SW480 (cell line): ENCODE measurements around the gene MLXIP.
"Not testable (repeated sequence)": the region's sequence is repeated elsewhere in the genome, so short reads cannot be mapped to it uniquely, and the experiment has no call there.

Experiments
- DNase-seq: peaks from one replicate; pipeline ENCODE4 v3.0.0-alpha.2; 2016; ENCODE audit warnings: low spot score

The MLXIP gene

GRCh38 chr12:122054842-122055520 lies 23.6 kb upstream of the MLXIP start:
- no peak for DNase-seq

DNA sequence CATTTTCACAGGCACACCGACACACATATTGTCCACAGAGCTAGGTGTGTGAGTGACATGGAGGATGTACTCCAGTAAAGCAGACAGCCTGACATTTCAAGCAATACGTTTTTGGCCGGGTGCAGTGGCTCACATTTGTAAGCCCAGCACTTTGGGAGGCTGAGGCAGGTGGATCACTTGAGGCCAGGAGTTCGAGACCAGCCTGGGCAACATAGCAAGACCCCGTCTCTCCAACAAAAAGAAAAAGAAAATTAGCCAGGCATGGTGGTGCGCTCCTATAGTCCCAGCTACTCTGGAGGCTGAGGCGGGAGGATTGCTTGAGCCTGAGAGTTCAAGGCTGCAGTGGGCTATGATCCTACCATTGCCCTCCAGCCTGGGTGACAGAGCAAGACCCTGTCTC lies 22.1 kb upstream of the MLXIP start:
- DNase-seq: not testable (repeated sequence)

GRCh38 chr12:122057007-122057735 lies 21.4 kb upstream of the MLXIP start:
- no peak for DNase-seq

DNA sequence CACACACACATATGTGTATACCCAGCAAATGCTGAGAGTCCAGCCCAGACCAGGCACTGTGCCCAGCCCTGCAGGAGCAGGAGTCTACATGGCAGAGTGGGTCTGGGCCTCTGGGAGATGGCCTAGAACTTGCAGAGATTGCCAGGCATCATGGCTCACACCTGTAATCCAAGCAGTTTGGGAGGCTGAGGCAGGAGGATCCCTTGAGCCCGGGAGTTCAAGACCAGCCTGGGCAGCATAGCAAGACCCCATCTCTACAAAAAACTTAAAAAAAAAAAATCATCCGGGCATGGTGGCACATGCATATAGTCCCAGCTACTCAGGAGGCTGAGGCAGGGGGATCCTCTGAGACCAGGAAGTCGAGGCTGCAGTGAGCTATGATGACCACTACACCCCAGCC lies 20.8 kb upstream of the MLXIP start:
- no peak for DNase-seq

- no peak for DNase-seq
These were observed 19.9 kb upstream of the MLXIP start for GRCh38 chr12:122058549-122059149.

DNA sequence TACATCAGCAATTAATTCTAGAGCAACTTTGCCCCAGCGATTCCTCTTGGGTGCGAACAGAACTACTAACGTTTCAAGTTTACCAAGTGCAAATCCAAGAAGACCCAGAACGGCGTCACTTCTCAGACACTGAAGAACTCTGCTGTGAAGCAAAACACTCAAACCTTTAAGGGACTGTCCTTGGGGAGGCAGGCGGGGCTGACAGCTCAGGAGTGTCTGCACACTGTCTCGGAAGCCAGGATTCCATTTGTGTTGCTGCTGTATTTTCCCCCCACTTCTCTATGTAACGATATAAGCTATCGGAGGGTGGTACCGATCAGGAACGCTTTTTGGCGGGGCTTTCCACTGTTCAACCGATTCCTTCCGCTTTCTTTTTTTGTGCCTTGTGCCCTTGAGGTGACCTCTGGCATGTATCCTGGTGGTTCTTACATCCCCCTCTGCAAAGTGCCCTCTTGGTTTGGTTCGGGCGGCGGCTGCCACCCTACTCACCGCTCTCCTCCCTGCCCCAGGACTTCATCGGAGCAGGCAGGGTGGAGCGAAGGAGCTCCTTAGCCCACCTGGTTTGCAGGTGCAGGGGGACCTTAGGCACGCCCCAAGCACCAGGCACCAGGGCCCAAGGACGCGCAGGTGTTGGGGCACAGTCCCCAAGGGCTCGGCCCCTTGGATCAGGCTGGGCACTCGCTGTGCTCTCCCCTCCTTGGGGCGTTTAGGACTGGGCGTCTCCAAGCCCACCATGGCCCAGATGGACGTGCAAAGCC lies 19.2 kb upstream of the MLXIP start:
- no peak for DNase-seq

DNA sequence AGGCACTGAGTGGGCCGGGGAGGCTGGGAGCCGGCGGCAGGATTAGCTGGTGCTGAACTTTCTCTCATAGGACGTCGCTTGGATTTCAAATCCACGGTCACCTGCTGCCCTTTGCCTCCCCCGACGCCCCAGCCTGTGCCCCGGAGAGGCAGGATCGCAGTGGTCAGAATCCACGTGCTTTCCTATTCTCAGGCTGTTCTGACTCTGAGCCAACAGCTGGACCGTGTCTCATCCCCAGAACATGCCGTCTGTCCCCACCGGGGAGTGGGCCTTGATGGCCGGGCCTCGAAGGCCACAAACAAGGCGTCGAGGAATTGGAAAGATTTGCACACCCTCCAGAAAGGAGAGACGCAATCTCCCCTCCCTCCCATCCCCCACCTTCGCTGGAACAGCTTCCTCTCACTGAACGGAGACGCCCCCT lies 18.5 kb upstream of the MLXIP start:
- DNase-seq: no peak

DNA sequence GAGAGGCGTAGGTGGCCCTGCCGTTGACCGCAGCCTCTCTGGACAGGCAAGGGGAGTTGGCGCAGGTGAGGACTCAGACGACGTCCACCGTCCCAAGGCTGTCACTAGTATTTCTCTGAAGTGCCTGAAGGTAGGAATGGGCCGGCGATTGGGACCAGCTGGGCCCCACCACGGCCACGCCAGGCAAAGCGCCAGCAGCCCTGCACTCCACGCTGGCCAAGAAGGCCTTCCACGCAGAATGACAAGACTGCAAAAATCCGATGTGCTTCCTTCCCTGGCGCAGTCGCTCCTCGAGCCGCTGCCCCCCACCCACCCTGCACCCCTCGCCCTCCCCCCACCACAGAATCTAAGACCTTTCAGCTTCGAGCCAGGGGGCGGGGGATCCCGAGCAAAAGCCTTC lies 17.3 kb upstream of the MLXIP start:
- no peak for DNase-seq

GRCh38 chr12:122062832-122063693 lies 15.5 kb upstream of the MLXIP start:
- DNase-seq: peak; percentile 56

- no peak for DNase-seq
These were observed 14.9 kb upstream of the MLXIP start for GRCh38 chr12:122063694-122064024.

GRCh38 chr12:122064025-122064777 lies 14.4 kb upstream of the MLXIP start:
- DNase-seq: peak; percentile 90

DNA sequence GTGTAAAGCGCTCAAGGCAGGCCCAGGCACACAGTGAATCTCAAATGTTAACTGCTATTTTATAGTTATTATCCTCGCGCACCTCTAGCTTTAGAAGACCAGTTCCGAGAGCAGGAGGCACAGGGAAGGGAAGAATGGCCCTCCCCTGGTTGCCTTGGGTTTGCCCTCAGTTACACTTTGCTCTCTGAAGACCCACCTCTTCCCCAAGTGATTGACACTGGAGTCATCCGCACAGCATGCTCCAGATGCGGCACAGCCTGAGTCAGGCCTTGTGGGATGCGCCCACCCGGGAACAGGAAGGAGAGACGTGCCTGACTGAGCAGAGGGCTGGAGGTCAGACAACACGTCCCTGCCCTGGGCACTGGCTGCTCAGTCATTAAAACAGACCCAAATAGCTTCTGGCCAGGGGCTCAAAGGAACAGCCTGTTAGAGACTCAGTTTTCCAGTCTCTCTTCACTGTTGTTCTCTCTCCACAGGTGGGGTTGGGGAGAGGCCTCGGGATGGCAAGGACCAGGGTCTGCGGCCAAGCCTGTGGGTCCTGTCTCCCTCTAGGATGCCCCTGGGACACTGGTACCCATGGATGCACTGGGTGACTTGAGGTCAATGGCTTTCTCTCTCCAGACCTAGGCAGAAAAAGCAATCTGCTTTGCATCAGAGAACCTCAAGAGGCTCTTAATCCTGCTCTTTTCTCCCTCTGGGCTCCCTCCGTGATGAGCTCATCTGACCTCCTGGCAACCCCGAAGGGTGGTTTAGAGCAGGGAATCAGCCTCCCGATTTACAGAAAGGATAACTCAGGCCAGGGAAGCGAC lies 13.6 kb upstream of the MLXIP start:
- peak; percentile 35 for DNase-seq

DNA sequence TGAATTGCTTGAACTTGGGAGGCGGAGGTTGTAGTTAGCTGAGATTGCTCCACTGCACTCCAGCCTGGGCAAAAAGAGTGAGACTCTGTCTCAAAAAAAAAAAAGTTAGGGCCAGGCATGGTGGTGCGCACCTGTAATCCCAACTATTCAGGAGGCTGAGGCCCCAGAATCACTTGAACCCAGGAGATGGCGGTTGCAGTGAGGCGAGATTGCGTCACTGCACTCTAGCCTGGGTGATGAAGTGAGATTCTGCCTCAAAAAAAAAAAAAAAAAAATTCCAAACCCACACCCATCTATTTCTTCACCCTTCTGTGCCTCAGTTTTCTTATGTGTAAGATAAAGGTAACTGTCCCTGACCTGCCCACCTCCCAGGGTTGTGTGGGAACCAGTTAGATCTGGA lies 11.0 kb upstream of the MLXIP start:
- DNase-seq: no peak

DNA sequence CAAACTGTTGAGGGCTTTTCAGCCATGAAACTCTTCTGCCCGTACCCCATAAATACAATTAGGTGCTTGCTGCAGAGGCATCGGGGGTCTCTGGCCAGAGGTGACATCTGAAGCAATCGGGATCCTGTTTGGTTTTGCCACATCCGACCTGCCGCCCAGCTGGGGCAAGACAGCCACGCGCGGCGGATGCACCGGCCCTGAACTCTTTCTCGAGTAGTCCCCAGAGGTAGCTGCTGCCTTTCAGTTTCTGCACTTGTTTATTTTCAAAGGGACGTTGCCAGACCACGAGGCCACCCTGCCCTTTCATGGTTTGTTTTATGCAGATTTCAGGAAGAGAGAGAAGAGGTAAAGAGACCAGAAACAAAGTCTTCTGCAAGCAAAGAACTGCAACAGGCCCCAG lies 10.6 kb upstream of the MLXIP start:
- no peak for DNase-seq

DNA sequence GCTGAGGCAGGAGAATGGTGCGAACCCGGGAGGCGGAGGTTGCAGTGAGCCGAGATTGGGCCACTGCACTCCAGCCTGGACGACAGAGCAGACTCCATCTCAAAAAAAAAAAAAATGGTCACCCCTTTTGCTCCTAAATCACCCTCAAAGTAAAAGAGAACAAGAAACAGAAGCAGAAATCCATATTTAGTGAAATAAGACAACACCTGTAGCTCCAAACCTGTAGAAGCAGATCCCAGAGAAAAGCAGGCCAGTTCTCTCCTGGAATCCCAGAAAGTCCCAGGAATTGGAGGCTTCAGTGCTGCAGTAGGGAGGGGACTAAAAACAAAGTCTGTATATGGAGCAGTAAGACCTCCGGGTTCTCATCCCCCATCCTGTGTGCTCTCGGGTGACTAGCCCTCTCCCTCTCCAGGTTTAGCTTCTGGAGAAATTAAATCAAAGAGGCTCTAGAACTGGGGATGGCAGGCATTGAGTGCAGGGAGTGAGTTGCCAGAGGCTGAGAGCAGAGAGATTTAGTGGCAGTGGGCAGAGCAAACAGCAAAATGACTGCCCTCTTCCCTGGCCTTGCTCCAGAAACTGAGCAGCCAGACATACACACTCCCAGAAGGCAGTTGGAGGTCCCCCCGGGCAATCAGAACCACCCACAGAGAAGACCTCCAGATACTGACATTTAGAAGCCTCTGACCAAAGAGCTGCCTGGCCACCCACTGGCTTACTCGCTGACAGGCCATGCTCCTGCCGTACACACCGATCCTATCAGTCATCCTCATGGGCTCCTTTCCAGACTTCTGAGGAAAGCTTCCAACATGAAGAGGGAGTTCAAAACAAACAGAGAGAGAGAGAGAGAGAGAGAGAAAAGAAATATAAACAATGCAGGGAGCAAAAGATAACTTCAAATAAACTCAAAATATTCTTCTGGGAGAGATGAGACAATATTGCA lies 6.3 kb upstream of the MLXIP start:
- no peak for DNase-seq

DNA sequence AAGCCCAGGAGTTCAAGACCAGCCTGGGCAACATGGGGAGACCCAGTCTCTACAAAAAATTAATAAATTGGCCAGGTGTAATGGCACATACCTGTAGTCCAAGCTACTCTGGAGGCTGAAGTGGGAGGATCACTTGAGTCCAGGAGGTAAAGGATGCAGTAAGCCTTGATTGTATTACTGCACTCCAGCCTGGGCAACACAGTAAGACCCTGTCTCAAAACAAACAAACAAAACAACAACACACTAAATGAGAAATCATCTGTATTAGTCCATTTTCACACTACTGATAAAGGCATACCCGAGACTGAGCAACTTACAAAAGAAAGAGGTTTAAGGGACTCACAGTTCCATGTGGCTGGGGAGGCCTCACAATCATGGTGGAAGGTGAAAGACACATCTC lies 4.7 kb upstream of the MLXIP start:
- DNase-seq: no peak

GRCh38 chr12:122076743-122077495 lies 1.6 kb upstream of the MLXIP start:
- DNase-seq: no peak

DNA sequence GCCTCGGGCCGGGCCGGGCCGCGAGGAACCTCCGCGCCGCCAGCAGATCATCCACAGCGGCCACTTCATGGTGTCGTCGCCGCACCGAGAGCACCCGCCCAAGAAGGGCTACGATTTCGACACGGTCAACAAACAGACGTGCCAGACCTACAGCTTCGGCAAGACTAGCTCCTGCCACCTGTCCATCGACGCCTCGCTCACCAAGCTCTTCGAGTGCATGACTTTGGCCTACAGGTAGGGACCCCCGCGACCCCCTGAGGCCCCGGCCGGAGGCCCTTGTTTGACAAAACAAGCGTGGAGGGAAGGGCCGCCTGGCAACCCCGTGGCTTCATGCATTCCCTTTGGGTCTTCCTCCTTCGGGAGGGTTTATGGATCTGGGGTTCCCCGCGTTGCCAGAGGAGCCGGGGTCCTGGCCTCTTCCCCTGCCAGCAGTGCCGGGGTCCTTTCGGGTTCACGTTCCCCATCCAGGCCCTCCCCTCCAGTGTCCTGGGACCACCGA lies 526 bp downstream of the MLXIP start:
- no peak for DNase-seq
